SK-N-SH (cell line): ENCODE data around the gene CENPV. TPM values are rescaled to one million over a fixed set of nuclear protein-coding genes. Genes with fewer than 3 reads are reported as not detected.

Source experiments
- CTCF ChIA-PET: fragments of 300-600, 350-600 bp; formaldehyde crosslinking; extraction: SDS; loops from one replicate; lab custom pipeline; 2021; lab: Yijun Ruan, JAX
- POLR2A ChIA-PET: fragments of 350-600 bp; sonication (Branson Sonifier 250); formaldehyde crosslinking; extraction: SDS; loops from one replicate; lab custom pipeline; 2020; ENCODE audit warnings: antibody characterized with exemption, inconsistent platforms; lab: Yijun Ruan, JAX
- DNase-seq: peaks from one replicate; pipeline ENCODE4 v3.0.0; 2012
- H2AFZ ChIP-seq: fragments of 200-600 bp; sonication (generic); 2 replicates; pipeline ENCODE4 v1.8.1; 2016; ENCODE audit warnings: antibody characterized with exemption, mild to moderate bottlenecking, low read depth
- H3F3A ChIP-seq: fragments of 200-600 bp; sonication (generic); replicated peaks from 2 replicates; pipeline ENCODE3; 2016; ENCODE audit warnings: antibody characterized with exemption, mild to moderate bottlenecking; ENCODE audit not compliant: insufficient read depth
- H3K27ac ChIP-seq, 2 experiments: fragments of 200-500 bp in 1 of 2; fragments of 200-600 bp in 1 of 2; sonication (Bioruptor generic) in 1 of 2; sonication (generic), shearing (Covaris generic) in 1 of 2; 2 replicates each; pipeline versions ENCODE4 v1.5.1 to v1.6.1; 2014 to 2016; ENCODE audit warnings: low read depth in 2 of 2, inconsistent platforms in 1 of 2, low read length in 1 of 2, mild to moderate bottlenecking in 1 of 2, mixed read lengths in 1 of 2
- H3K27me3 ChIP-seq: fragments of 200-600 bp; sonication (generic), shearing (Covaris generic); 2 replicates; pipeline ENCODE4 v1.6.1; 2016; ENCODE audit warnings: mixed run types; ENCODE audit not compliant: insufficient read depth
- H3K36me3 ChIP-seq, 2 experiments: fragments of 200-500 bp in 1 of 2; fragments of 200-600 bp in 1 of 2; sonication (Bioruptor generic) in 1 of 2; sonication (generic) in 1 of 2; replicated peaks in 1 of 2; 2 replicates each; pipeline versions ENCODE3 to v1.5.1; 2014 to 2016; ENCODE audit warnings: low read length in 1 of 2, mild to moderate bottlenecking in 1 of 2; ENCODE audit not compliant: insufficient read depth in 2 of 2, control insufficient read depth in 1 of 2
- H3K4me1 ChIP-seq, 2 experiments: fragments of 200-500 bp in 1 of 2; fragments of 200-600 bp in 1 of 2; sonication (Bioruptor generic) in 1 of 2; sonication (generic), shearing (Covaris generic) in 1 of 2; 2 replicates each; pipeline versions ENCODE4 v1.5.1 to v1.6.1; 2014 to 2016; ENCODE audit warnings: low read depth in 1 of 2, low read length in 1 of 2, mixed run types in 1 of 2; ENCODE audit not compliant: insufficient read depth in 2 of 2, control insufficient read depth in 1 of 2
- H3K4me2 ChIP-seq: fragments of 200-600 bp; sonication (generic), shearing (Covaris generic); 2 replicates; pipeline ENCODE4 v1.6.1; 2017; ENCODE audit warnings: mixed run types
- H3K4me3 ChIP-seq, 2 experiments: fragments of 200-500 bp in 1 of 2; fragments of 200-600 bp in 1 of 2; sonication (Bioruptor generic) in 1 of 2; sonication (generic), shearing (Covaris generic) in 1 of 2; 2 replicates each; pipeline versions ENCODE4 v1.5.1 to v1.8.1; 2014 to 2016; ENCODE audit warnings: low read depth in 2 of 2, inconsistent platforms in 1 of 2, low read length in 1 of 2, mild to moderate bottlenecking in 1 of 2, mixed read lengths in 1 of 2, moderate library complexity in 1 of 2
- H3K79me2 ChIP-seq: fragments of 200-600 bp; sonication (generic); 2 replicates; pipeline ENCODE4 v1.8.1; 2017; ENCODE audit warnings: mild to moderate bottlenecking; ENCODE audit not compliant: insufficient read depth
- H3K9ac ChIP-seq: fragments of 200-600 bp; sonication (generic); 2 replicates; pipeline ENCODE4 v1.6.1; 2017; ENCODE audit warnings: mixed run types
- H3K9me2 ChIP-seq: fragments of 200-600 bp; sonication (generic); 2 replicates; pipeline ENCODE4 v1.6.1; 2017; ENCODE audit warnings: mixed run types
- H3K9me3 ChIP-seq: fragments of 200-600 bp; sonication (generic); 2 replicates; pipeline ENCODE4 v1.6.1; 2017; ENCODE audit warnings: mixed run types, mild to moderate bottlenecking, moderate library complexity
- H4K20me1 ChIP-seq: fragments of 200-600 bp; sonication (generic); 2 replicates; pipeline ENCODE4 v1.6.1; 2017; ENCODE audit warnings: mild to moderate bottlenecking, mixed run types; ENCODE audit not compliant: insufficient read depth
- CHD2 ChIP-seq: fragments of 150-350 bp; IDR thresholded peaks from 2 replicates; pipeline ENCODE4 v1.6.1; 2018; ENCODE audit warnings: low read length; ENCODE audit not compliant: partially characterized antibody
- CTCF ChIP-seq: fragments of 200-600 bp; sonication (generic); IDR thresholded peaks from 2 replicates; pipeline ENCODE4 v1.6.1; 2017; ENCODE audit warnings: antibody characterized with exemption, mild to moderate bottlenecking, moderate library complexity
- EZH2phosphoT487 ChIP-seq: fragments of 200-600 bp; sonication (generic); IDR thresholded peaks from 2 replicates; pipeline ENCODE4 v1.6.1; 2017; ENCODE audit warnings: low read depth, mixed run types, mild to moderate bottlenecking, antibody characterized with exemption, moderate library complexity, borderline replicate concordance
- FOXJ3 ChIP-seq: sonication (generic); formaldehyde crosslinking; IDR thresholded peaks from 2 replicates; pipeline ENCODE4 v1.5.1; 2020; ENCODE audit warnings: mild to moderate bottlenecking, missing genetic modification reagents
- FOXM1 ChIP-seq: IDR thresholded peaks from 2 replicates; pipeline ENCODE4 v1.4.0; 2012; ENCODE audit warnings: low read depth, mild to moderate bottlenecking
- GATA2 ChIP-seq: sonication (generic); formaldehyde crosslinking; IDR thresholded peaks from 2 replicates; pipeline ENCODE4 v1.5.0; 2020; ENCODE audit warnings: mild to moderate bottlenecking, missing genetic modification reagents
- IRF3 ChIP-seq: fragments of 150-350 bp; IDR thresholded peaks from 2 replicates; pipeline ENCODE4 v1.6.1; 2016; ENCODE audit warnings: mild to moderate bottlenecking, low read depth, low read length
- JUND ChIP-seq: IDR thresholded peaks from 2 replicates; pipeline ENCODE4 v1.4.0; 2012
- MXI1 ChIP-seq: IDR thresholded peaks from 2 replicates; pipeline ENCODE4 v1.6.1; 2012; ENCODE audit warnings: mild to moderate bottlenecking, low read depth, low read length, improper control_type of control experiment
- PBX3 ChIP-seq: IDR thresholded peaks from 2 replicates; pipeline ENCODE4; 2012
- POLR2AphosphoS5 ChIP-seq: IDR thresholded peaks from 2 replicates; pipeline ENCODE4 v1.6.1; 2012; ENCODE audit warnings: low read depth, low read length
- RAD21 ChIP-seq: IDR thresholded peaks from 2 replicates; pipeline ENCODE4 v1.6.1; 2012; ENCODE audit warnings: mild to moderate bottlenecking, low read length
- SIN3A ChIP-seq: IDR thresholded peaks from 2 replicates; pipeline ENCODE4 v1.6.1; 2012; ENCODE audit warnings: low read depth, mild to moderate bottlenecking, low read length, moderate library complexity, borderline replicate concordance
- TAF1 ChIP-seq: IDR thresholded peaks from 2 replicates; pipeline ENCODE4 v1.6.1; 2012; ENCODE audit warnings: low read depth, mild to moderate bottlenecking, low read length, moderate library complexity, borderline replicate concordance
- TCF12 ChIP-seq: IDR thresholded peaks from 2 replicates; pipeline ENCODE4 v1.4.0; 2012
- USF1 ChIP-seq: IDR thresholded peaks from 2 replicates; pipeline ENCODE4 v1.4.0; 2012; ENCODE audit warnings: low read depth, borderline replicate concordance
- USF2 ChIP-seq: fragments of 150-350 bp; IDR thresholded peaks from 2 replicates; pipeline ENCODE4 v1.6.1; 2017; ENCODE audit warnings: antibody characterized with exemption, low read length, low read depth, borderline replicate concordance
- YY1 ChIP-seq: IDR thresholded peaks from 2 replicates; pipeline ENCODE4 v1.4.0; 2012; ENCODE audit warnings: low read depth, mild to moderate bottlenecking
- WGBS: methylation state at CpG from one replicate; pipeline ENCODE4 v1.1.6; 2017; ENCODE audit warnings: low lambda C conversion rate; 5-methylcytosine and 5-hydroxymethylcytosine counted together
- polyA plus RNA-seq, 3 experiments: library from polyadenylated mRNA; depleted of rRNA; stranded (reverse); fragments of >200 nt; gene quantifications; 2 replicates each; pipeline ENCODE4 v1.2.3, GENCODE V29; 2012

The CENPV gene
- polyA plus RNA-seq, 1 of the 3 experiments (the other 2 are of a cell fraction): 92.3 TPM

- TF ChIP-seq USF2 (no peak), PBX3 (peak; percentile 92), FOXJ3 (CRISPR knock-in tag) (no peak), TAF1 (peak; percentile 99), USF1 (peak; percentile 14; the same call in 1 of the 2 replicates), CHD2 (peak; percentile 98), SIN3A (peak; percentile 96), CTCF (peak; percentile 12; the same call in 1 of the 2 replicates)
These were observed 27.6 kb upstream of the CENPV start, which contains the start of gene UBB (continued) for GRCh38 chr17:16380640-16381495.

- H4K20me1 ChIP-seq: peaks cover 32% of the 10 kb centered on the region
- ChIA-PET POLR2A (interaction anchor here (1.7 kb wide), 1 partner anchor 15 kb away, joined by 17 read pairs; no protein-coding TSS in a partner anchor), CTCF (interaction anchor here (1.7 to 3.2 kb wide), 2 partner anchors 16 to 26 kb away, joined by 3 to 18 read pairs; no protein-coding TSS in a partner anchor)
- no peak for DNase-seq
- no peak overlapping the region for H3K4me3 ChIP-seq
- no peaks in the 10 kb centered on the region for H3K9me2 ChIP-seq
- H3K4me1 ChIP-seq: peaks cover 4 to 15% of the 10 kb centered on the region in 2 experiments; a peak in 2 of 4 replicates
- H3K4me2 ChIP-seq: no peak overlapping the region
- H3K27ac ChIP-seq: no peak overlapping the region; a peak in 1 of 4 replicates
- 95% methylated on average over 8 of the region's 8 CpGs for WGBS
- H3K9me3 ChIP-seq: no peaks in the 10 kb centered on the region
- H3K9ac ChIP-seq: no peak overlapping the region
- H3K79me2 ChIP-seq: peaks cover 31% of the 10 kb centered on the region
- H3K36me3 ChIP-seq: peaks cover 10 to 28% of the 10 kb centered on the region in 2 experiments
- no peak overlapping the region for H2AFZ ChIP-seq
- peaks cover 39% of the 10 kb centered on the region for H3F3A ChIP-seq
- no peaks in the 10 kb centered on the region for H3K27me3 ChIP-seq
- TF ChIP-seq YY1 (no peak), FOXM1 (no peak), PBX3 (no peak), POLR2AphosphoS5 (no peak), CTCF (no peak), GATA2 (CRISPR knock-in tag) (no peak), USF1 (no peak), JUND (no peak), IRF3 (no peak), EZH2phosphoT487 (no peak), TCF12 (no peak), SIN3A (no peak), MXI1 (no peak), RAD21 (no peak)
These were observed 26.4 kb upstream of the CENPV start for GRCh38 chr17:16379654-16380053.
